GM12875 (cell line): ENCODE measurements around the gene KIAA1671.
A peak's percentile ranks its signal among the peaks of the same experiment; 100 is the strongest.

ENCODE experiments used
- H3K4me3 ChIP-seq: one replicate; pipeline ENCODE4 v1.5.1; 2011; ENCODE audit warnings: low read depth, low read length, control low read depth
- TF ChIP-seq, protein P1 (sequence below): IDR thresholded peaks from 2 replicates; pipeline ENCODE4 v1.5.1; 2011; ENCODE audit warnings: low read depth, mild to moderate bottlenecking, control low read depth, inconsistent platforms, low read length, moderate library complexity, borderline replicate concordance; ENCODE audit not compliant: insufficient read depth

The KIAA1671 gene

DNA sequence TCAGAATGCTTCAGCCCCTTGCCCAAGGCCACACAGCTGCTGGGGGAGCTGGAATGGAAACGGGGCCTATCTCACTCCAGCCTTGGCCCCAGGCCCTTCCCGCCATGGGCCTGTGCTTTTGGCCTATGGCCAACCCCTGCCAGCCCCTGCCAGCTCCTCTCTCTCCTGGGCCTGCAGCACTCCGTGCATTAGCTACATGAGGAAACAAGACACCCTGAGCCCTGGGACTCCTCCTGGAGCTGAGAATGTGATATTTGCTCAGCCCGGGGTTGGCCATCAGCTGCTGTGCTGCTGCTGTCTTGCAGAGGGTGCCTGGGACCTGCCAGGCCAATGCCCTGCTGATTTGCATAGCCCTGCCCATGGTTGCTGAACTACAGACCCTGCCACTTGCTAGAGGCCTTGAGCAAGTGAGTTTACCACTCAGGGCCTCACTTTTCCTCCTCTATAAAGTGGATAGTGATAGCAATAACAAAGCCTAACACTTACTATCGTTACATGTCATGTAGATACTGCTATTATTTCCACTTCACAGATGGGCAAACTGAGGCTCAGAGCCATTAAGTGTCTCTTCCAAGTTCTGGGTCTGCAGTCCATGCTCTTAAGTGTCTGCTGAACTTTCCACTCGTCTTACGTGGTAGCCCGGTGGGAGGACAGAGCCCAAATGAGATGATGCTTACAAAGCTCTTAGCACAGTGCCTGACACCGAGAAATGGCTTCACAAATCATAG, 99.6 kb downstream of the KIAA1671 start:
- no peak overlapping the region for H3K4me3 ChIP-seq
- TF ChIP-seq, protein P1, sequence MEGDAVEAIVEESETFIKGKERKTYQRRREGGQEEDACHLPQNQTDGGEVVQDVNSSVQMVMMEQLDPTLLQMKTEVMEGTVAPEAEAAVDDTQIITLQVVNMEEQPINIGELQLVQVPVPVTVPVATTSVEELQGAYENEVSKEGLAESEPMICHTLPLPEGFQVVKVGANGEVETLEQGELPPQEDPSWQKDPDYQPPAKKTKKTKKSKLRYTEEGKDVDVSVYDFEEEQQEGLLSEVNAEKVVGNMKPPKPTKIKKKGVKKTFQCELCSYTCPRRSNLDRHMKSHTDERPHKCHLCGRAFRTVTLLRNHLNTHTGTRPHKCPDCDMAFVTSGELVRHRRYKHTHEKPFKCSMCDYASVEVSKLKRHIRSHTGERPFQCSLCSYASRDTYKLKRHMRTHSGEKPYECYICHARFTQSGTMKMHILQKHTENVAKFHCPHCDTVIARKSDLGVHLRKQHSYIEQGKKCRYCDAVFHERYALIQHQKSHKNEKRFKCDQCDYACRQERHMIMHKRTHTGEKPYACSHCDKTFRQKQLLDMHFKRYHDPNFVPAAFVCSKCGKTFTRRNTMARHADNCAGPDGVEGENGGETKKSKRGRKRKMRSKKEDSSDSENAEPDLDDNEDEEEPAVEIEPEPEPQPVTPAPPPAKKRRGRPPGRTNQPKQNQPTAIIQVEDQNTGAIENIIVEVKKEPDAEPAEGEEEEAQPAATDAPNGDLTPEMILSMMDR = no peak

DNA sequence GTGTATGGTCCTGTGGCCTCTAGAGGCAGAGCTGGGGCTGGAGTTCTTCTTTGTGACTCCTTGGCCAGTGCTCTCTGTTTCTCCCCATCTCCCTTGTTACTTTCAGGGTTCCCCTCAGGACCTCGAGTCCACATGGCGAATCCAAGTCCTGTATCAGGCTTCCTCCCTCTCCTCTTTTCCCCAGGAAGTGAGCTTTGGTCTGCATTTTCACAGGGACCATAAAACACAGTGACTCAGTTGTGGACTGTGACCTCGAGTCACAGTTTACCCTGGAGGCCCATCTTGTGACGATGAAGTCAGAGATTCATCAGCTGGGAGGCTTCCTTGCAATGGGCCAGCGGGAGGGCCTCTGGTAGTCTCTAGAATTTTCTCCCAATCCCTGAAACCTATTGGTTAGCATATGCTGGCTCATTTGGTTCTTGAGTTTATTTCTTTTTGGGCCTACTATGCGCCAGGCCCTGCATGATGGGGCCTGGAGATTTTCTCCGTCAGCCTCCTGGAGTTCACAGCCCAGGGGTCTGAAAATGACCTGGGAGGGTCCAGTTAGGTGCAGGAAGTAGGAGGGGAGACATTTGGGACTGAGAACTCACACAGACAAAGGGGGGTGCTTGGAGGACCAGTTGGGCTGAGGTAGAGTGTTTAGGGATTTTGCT, 100.8 kb downstream of the KIAA1671 start:
- H3K4me3 ChIP-seq = no peak overlapping the region
- TF ChIP-seq, protein P1 = no peak

DNA sequence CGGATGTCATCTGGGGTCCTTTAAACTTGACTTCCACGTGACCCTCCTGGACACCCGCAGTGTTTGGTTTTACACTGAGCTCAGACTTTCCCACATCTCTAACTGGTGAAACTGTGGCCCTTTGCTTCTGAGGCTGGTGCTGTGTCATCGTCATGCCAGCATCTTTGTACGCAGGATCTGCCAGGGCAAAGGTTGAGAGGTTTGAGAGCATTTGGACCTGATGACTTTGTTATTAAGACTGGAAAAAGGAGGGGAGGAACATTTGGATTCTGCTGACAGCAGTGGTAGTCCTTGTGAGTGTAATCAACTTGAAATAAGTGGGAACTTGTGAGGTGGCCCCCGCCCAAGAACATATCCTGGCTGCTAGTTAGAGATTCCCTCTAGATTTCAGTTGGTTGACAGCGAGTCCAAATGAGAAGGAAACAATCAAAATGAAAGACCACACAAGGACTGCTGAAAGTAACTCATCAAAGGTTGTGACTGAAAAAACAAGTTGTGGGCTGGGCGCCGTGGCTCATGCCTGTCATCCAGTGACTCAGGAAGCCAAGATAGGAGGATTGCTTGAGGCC, 102.5 kb downstream of the KIAA1671 start:
- TF ChIP-seq, protein P1 = no peak
- no peak overlapping the region for H3K4me3 ChIP-seq

DNA sequence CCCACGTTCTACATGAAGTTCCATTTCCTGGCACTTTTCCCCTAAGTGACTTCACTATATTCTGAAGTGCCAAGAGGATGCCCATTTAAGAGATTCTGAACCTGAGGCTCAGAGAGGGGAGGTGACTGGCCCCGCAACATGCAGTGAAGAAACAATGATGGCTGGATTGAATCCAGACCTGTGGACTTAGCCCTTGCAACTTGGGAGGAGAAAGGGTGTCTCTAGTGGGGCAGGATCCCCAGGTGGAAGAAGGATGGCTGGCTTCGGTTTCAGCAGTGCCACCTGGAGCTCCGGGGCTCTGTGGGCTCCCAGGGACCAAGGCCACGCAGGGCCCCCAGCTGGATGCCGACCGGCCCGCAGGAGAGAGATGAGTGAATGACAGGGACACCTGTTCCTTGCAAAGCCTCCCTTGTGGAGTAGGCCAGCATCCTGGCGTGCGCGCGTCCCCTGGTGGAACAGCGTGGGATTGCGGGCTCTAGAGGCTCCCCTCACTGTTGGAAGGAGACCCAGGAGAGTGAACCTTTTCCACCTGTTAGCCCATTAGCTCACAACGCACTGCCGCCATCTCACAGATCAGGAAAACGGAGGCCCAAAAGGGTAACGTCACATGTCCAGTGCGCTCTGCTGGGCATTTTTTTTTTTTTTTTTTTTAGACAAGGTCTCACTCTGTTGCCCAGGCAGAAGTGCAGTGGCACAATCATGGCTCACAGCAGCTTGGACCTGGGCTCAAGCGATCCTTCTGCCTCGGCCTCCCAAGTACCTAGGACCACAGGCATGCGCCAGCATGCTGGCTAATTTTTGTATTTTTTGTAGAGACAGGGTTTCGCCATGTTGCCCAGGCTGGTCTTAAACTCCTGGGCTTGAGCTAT, 104.7 kb downstream of the KIAA1671 start:
- TF ChIP-seq, protein P1 = peak; percentile 98
- H3K4me3 ChIP-seq = no peak overlapping the region

DNA sequence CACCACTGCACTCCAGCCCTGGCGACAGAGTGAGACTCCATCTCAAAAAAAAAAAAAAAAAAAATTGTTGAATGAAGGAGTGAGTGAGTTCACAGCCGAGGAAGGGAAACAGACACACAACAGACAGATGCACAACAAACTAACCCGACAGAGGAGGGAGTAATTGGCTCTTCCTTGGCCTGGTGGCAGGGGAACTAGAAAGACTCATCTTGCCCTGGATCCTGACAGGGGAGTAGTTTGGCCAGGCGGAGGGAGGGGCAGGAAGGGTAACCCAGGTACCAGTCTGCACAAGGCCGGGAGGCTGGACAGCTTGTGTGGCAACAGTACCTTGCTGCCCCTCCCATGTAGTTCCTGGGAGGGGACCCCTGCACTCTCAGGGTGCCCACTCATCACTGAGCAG, 106.9 kb downstream of the KIAA1671 start:
- no peak overlapping the region for H3K4me3 ChIP-seq
- TF ChIP-seq, protein P1 = no peak

DNA sequence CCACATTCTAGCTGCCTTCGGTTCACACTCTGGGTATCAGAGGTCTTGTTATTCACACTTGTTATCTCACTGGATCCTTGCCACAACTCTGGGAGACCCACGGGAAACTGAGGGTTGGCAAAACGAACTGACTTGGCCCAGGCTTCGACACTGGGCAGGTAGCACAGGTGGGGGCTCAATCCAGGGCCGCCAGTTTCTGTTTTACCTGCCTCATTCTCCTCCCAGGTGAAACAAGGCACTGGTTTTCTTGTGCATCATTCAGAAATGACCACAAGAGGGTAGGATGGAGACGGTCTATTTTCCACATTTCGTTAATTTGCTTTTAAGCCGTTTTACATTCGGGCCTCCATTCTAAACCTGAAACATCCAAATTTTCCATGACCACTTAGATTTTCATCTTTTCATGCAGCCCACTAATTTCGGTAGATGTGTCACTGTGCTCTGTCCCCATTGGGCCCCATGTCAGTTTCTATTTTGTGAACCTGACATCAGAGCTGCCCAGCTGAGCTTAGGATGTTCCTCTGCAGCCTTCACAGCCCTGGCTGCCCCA, 108.1 kb downstream of the KIAA1671 start:
- TF ChIP-seq, protein P1 = peak; percentile 36; the same call in 1 of the 2 replicates
- H3K4me3 ChIP-seq = no peak overlapping the region
